T-helper 2 cell treated with Interferon-gamma antibody and Interleukin-4, amounts not matched to agents 100 ng/mL and 5 ng/mL, for 36 hours (primary cell): ENCODE measurements around the gene TMEM232. TPM values are rescaled to one million over a fixed set of nuclear protein-coding genes. Genes with fewer than 3 reads are reported as not detected.

Experiments used
- intact Hi-C: fragments of 100-400 bp; cut with micrococcal nuclease; formaldehyde crosslinking; loops from one replicate; pipeline ENCODE4 v1.15.1; 2023
- total RNA-seq: library from RNA; stranded (reverse); gene quantifications from 2 replicates; pipeline ENCODE4 v1.2.3, GENCODE V29; 2022

Gene TMEM232
- total RNA-seq, 1 donor from 2014 or later, result 0.45 TPM

GRCh38 chr5:110414360-110414759, 312.1 kb downstream of the TMEM232 start:
- intact Hi-C loops, result no loop called here

DNA sequence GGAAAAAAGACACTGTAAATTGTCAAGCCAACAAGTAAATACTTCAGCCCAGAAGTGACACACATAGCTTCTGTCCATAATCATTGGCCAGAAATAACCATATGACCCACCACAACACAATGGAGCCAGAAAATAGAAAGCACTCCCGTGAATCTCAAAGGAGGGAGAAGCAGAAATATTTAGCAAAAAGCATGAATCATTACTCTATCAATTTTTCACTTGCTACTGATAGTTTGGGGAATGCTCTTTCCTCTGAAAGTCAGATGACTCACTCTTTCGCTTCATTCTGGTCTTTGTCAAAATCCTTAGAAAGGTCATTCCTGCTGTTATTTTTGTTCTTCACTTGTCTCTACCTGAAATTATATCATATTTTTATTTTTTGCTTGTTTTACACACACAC, 312.6 kb downstream of the TMEM232 start:
- intact Hi-C loops, result no loop called here

GRCh38 chr5:110409571-110409970, 316.9 kb downstream of the TMEM232 start:
- intact Hi-C loops, result no loop called here

DNA sequence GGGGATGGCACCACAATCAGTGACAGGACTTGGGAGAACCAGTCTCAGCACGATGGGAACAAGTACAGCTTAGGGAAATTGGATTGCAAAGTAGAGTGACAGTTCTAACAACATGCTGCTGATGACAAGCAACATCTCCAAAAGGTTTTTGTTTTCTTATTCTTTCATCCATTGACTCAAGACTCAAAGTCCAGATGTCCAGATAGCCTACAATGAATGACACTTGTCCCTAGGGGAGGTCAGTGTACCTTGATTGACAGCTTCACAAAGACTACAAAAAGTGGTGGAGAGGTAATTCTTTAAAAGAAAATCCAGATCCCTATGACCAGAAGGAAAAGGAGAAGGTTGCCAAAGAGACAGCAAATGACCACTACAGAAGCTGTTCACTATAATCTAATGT, 323.9 kb downstream of the TMEM232 start:
- intact Hi-C loops, result no loop called here

DNA sequence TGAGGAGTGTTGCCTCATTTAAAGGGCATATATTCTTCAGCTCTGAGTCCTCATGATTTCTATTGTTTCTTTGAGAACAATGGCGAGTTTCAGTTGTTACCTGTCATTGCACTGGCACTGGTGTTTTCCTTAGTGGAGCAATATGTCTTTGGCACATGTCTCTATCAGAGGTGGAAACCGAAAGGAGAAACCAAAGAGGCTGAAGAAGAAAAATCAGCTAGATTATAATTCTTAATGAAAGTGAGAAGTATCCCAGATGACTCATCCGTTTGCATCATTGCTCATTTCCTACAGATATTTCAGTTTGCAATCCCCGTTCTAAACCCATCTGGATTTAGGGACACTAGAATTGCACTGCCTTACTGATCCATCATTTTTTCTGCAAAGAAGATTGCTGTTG, 324.6 kb downstream of the TMEM232 start:
- intact Hi-C loops, result no loop called here

DNA sequence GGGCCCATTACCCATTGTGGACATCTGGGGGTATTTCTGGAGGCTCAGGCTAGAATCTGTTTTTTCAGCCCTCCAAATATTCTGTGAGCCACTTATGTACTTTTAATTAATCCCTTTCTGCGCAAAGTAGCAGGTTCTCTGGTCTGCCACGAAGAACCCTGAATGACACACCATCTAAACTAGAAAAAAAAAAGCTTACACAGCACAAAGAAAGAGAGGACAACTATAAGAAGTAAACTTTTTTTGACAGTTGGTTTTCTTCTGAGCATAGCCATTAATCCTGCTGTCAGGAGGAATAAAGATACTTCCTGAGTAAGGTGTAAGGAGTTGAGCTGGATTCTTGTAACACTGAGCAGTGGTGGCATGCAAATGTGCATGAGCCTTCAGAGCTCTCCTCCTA, 327.5 kb downstream of the TMEM232 start:
- intact Hi-C loops, result no loop called here

DNA sequence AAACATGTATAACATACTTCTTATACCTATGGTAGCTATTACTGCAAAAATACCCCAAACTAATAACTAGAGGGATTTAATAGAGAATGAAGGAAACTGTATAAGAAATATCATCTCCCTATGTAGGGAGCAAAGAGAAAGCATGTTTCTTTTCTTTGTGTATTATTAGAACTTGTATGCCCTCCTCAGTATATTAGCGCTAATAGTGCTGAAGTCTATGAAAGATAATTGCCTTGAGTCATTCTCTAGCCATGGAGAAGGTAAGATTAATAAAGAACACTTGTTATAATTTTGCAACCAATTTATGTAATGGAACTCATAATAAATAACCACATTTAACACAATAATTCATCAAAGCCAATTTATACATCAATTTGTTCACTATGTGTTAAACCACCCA, 329.2 kb downstream of the TMEM232 start:
- intact Hi-C loops, result no loop called here

- intact Hi-C loops, result no loop called here
Measured at GRCh38 chr5:110386782-110387181, 339.7 kb downstream of the TMEM232 start.

GRCh38 chr5:110383231-110383630, 343.2 kb downstream of the TMEM232 start:
- intact Hi-C loops, result no loop called here

- intact Hi-C loops, result no loop called here
Measured at GRCh38 chr5:110377943-110378342, 348.5 kb downstream of the TMEM232 start.

DNA sequence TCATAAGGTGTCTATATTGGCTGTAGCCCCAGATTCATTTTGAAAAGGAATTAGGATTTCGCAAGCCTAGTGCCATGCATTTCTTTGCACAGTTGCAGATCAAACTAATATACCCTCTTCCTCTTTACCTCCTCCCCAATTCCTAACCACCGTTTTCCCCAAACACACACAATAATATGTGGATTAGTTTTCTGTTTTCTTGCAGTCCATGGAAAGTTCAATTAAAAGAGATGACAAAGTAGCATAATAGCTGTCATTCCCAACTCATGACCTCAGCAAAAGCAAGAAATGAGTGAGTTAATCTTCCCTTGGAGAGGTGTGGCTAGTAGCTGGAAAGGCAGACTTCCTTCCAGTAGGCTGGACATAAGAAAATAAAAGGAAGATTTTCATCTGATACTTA, 349.1 kb downstream of the TMEM232 start:
- intact Hi-C loops, result no loop called here

- intact Hi-C loops, result no loop called here
Measured at GRCh38 chr5:110376281-110376951, 350.1 kb downstream of the TMEM232 start.

DNA sequence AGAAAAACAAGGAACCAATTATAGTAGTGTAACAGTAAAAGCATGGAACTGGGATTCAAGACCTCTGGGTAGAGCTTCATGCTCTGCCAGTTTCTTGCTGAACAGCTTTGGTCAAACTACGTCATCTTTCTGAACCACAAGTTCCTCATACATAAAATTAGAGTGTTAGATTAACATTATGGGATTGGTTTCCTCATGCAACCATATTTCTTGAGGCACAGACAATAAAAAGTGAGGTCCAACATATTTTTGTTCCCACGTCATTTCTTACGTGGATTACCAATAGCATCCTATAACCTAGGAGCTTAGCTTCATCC, 354.8 kb downstream of the TMEM232 start:
- intact Hi-C loops, result no loop called here

DNA sequence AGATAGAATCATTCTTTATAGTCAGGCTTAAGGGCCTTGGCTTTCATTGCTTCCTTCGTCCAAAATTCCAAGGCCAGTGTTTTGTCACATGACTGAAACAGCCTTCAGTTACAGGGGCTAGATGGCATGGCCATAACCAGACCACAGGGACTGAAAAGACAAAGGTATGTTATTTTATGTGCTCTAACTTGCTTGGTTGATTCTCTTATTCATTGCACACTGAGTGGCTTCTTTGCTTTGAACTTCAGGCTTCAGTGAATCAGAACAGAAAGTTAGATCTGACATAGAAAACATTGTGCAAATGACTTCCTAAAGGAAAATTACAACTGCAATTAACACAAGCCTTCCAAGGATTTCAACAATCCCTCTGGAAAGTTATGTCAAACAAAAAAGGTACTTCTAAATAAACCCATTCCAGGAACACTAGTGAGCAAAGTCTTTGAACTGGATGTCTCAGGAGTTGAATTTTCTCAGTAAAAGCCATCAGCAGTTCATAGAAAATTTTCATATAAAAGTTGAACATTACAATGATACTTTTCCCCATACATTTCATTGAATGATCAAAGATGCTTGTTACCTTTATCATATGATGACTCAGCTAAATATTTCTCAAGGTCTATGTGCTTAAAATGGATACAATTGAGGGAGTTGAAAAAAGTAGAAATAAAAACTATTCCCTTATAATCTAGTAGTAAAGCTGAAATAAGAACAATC, 355.3 kb downstream of the TMEM232 start:
- intact Hi-C loops, result no loop called here

Other genes with a start within 250 kb of the TMEM232 start
- 48.1 and 48.7 TPM in 2 replicates for gene SLC25A46, start 12.3 kb upstream of the TMEM232 start, total RNA-seq